Osteocyte (in vitro differentiated cells): ENCODE data around the gene MYO16. TPM values are rescaled to one million over a fixed set of nuclear protein-coding genes. Genes with fewer than 3 reads are reported as not detected.

Experiments used
- DNase-seq: peaks from one replicate; pipeline ENCODE4 v3.0.0; 2021; ENCODE audit warnings: mixed read lengths; ENCODE audit not compliant: unreplicated experiment; ENCODE audit errors: extremely low spot score
- H3K27ac Mint-ChIP-seq: one replicate; pipeline ENCODE4 v1.8.0; 2021; ENCODE audit warnings: mild to moderate bottlenecking, mixed read lengths; ENCODE audit not compliant: unreplicated experiment
- H3K27me3 Mint-ChIP-seq: one replicate; pipeline ENCODE4 v1.8.0; 2021; ENCODE audit warnings: mixed read lengths; ENCODE audit not compliant: unreplicated experiment
- H3K36me3 Mint-ChIP-seq: one replicate; pipeline ENCODE4 v1.8.0; 2021; ENCODE audit warnings: mixed read lengths; ENCODE audit not compliant: unreplicated experiment
- H3K4me1 Mint-ChIP-seq: one replicate; pipeline ENCODE4 v1.8.0; 2021; ENCODE audit warnings: mixed read lengths; ENCODE audit not compliant: unreplicated experiment
- H3K4me3 Mint-ChIP-seq: one replicate; pipeline ENCODE4 v1.8.0; 2021; ENCODE audit warnings: mild to moderate bottlenecking, moderate library complexity, mixed read lengths; ENCODE audit not compliant: unreplicated experiment
- H3K9me3 Mint-ChIP-seq: one replicate; pipeline ENCODE4 v1.8.0; 2021; ENCODE audit warnings: mixed read lengths; ENCODE audit not compliant: unreplicated experiment
- total RNA-seq: library from RNA; stranded (reverse); gene quantifications from 2 replicates; pipeline ENCODE4 v1.2.1, GENCODE V29; 2021
- TF ChIP-seq, protein P1 (sequence below): fragments of 200-600 bp; sonication (generic); IDR thresholded peaks from 2 replicates; pipeline ENCODE4 v1.5.0; 2021; ENCODE audit warnings: antibody characterized with exemption, mild to moderate bottlenecking, moderate library complexity

The MYO16 gene
- total RNA-seq, 1 donor from 2014 or later: 0.13 TPM

DNA sequence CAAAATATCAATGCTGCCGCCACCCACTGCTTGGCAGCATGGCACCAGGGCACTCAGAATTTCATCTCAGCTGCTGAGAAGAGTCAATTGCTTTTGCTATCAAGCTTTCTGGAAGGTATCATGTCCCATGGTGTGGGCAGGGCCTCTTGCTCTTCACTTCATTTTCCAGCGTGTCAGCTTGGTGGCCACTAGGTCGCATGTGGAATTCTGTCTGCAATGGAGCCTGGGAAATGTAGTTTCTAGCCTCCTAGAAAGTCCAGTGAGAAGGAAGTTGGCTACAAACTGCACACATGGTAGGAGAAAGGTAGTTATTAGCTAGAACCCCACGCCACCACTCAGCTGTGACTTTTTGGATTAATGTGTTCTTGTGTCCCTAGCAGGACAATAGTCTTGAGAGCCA is 105.3 kb downstream of the MYO16 start:
- H3K4me3 Mint-ChIP-seq: no peak overlapping the region
- TF ChIP-seq, protein P1, sequence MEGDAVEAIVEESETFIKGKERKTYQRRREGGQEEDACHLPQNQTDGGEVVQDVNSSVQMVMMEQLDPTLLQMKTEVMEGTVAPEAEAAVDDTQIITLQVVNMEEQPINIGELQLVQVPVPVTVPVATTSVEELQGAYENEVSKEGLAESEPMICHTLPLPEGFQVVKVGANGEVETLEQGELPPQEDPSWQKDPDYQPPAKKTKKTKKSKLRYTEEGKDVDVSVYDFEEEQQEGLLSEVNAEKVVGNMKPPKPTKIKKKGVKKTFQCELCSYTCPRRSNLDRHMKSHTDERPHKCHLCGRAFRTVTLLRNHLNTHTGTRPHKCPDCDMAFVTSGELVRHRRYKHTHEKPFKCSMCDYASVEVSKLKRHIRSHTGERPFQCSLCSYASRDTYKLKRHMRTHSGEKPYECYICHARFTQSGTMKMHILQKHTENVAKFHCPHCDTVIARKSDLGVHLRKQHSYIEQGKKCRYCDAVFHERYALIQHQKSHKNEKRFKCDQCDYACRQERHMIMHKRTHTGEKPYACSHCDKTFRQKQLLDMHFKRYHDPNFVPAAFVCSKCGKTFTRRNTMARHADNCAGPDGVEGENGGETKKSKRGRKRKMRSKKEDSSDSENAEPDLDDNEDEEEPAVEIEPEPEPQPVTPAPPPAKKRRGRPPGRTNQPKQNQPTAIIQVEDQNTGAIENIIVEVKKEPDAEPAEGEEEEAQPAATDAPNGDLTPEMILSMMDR: no peak
- no peaks in the 10 kb centered on the region for H3K36me3 Mint-ChIP-seq
- H3K27me3 Mint-ChIP-seq: peaks cover 31% of the 10 kb centered on the region
- no peak overlapping the region for H3K27ac Mint-ChIP-seq
- no peaks in the 10 kb centered on the region for H3K4me1 Mint-ChIP-seq
- DNase-seq: no peak
- H3K9me3 Mint-ChIP-seq: peaks cover 5% of the 10 kb centered on the region

DNA sequence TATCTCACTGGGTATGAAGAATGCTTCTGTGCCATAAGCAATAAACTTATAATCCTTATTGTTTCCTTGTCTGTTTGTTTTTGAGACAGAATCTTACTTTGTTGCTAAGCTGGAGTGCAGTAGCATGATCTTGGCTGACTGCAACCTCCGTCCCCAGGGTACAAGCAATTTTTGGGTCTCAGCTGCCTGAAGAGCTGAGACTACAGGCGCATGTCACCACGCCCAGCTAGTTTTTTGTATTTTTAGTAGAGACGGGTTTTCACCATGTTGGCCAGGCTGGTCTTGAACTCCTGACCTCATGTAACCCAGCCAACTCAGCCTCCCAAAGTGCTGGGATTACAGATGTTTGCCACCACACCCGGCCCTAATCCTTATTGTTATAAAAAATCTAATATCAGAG is 112.5 kb downstream of the MYO16 start:
- H3K36me3 Mint-ChIP-seq: no peaks in the 10 kb centered on the region
- no peak overlapping the region for H3K4me3 Mint-ChIP-seq
- H3K9me3 Mint-ChIP-seq: peaks cover 4% of the 10 kb centered on the region
- peaks cover 10% of the 10 kb centered on the region for H3K4me1 Mint-ChIP-seq
- no peak for DNase-seq
- TF ChIP-seq, protein P1: no peak
- H3K27ac Mint-ChIP-seq: no peak overlapping the region
- H3K27me3 Mint-ChIP-seq: peaks cover 16% of the 10 kb centered on the region

DNA sequence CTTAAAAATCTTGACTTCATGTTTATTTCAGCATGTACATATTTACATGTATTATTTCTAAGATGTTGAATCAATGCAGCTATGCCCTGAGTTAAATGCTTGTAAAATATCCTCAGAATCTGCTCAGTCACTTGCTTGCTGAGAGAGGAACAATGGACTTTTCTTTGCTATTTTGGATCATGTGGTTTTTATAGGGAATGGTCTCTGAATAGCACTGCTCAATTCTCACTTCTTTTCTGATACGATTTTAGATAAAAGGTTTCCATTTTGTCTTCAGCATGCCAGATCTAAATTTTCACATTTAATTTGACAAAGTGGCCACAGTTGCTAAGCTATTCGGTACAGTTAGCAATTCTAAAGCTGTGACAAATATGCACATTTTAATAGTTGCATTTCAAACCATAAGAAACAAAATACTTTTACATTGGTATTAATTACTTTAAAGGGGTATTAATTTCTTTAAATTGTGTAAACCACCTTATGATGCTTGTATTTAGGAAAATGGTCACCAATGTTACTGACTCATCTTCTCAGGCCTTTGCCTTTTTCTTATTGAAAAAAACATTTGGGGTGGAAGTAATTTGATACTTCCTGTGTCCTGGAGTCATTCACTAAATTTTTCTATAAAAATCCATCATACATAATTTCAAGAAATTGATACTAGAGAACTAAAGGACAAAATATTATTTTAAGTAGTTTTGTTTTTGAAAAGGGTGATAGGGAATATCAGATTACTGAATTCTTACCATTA is 113.5 kb downstream of the MYO16 start:
- Mint-ChIP-seq H3K4me3 (no peak overlapping the region), H3K4me1 (peaks cover 10% of the 10 kb centered on the region), H3K27me3 (peaks cover 14% of the 10 kb centered on the region), H3K27ac (no peak overlapping the region), H3K9me3 (peaks cover 10% of the 10 kb centered on the region), H3K36me3 (no peaks in the 10 kb centered on the region)
- TF ChIP-seq, protein P1: no peak
- no peak for DNase-seq

DNA sequence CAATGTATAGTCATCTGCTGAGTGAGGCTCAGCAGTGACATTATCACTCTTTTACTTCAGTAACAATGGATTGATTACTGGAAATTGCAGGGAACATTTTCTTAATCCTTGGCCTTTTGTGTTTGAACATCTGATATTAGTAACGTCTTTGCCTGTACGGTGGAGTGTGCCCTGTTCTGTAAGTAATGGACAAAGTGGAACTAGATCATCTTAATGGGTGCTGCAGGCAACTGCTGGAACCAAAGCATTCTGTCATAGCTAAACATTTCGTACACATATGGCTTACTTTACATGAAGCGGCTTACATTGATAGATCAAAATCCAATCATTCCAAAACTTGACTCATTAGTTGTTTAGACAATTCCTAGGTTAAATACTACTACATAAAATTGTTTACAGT is 114.1 kb downstream of the MYO16 start:
- no peak overlapping the region for H3K4me3 Mint-ChIP-seq
- peaks cover 7% of the 10 kb centered on the region for H3K27me3 Mint-ChIP-seq
- H3K4me1 Mint-ChIP-seq: peaks cover 10% of the 10 kb centered on the region
- H3K9me3 Mint-ChIP-seq: peaks cover 10% of the 10 kb centered on the region
- no peaks in the 10 kb centered on the region for H3K36me3 Mint-ChIP-seq
- TF ChIP-seq, protein P1: no peak
- no peak overlapping the region for H3K27ac Mint-ChIP-seq
- no peak for DNase-seq

DNA sequence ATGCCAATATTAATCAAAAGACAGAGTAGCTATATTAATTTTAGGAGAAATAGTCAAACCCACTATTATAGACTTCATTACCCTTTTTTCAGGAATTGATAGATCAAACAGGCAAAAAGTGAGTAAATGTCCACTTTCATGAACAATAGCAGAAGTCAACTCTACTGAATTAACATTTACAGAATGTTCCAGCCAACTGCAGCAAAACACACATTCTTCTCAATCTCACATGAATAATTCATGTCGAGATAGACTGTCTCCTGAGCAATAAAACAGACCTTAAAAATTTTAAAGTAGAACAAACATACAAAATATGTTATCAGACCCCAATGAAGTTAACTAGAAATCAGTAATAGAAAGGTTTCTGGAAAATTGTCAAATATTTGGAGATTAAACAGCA is 118.4 kb downstream of the MYO16 start:
- H3K4me1 Mint-ChIP-seq: peaks cover 7% of the 10 kb centered on the region
- TF ChIP-seq, protein P1: no peak
- H3K27me3 Mint-ChIP-seq: peaks cover 6% of the 10 kb centered on the region
- no peaks in the 10 kb centered on the region for H3K36me3 Mint-ChIP-seq
- H3K27ac Mint-ChIP-seq: no peak overlapping the region
- H3K9me3 Mint-ChIP-seq: peaks cover 10% of the 10 kb centered on the region
- no peak for DNase-seq
- no peak overlapping the region for H3K4me3 Mint-ChIP-seq
